GM18909 (cell line): ENCODE measurements around the gene UBA52.

Experiments
- ATAC-seq: cut with Tn5 transposase; IDR thresholded peaks from one replicate; pipeline ENCODE4 v1.9.1; 2021; ENCODE audit warnings: mild to moderate bottlenecking; ENCODE audit not compliant: unreplicated experiment, poor library complexity

Gene UBA52

GRCh38 chr19:18543814-18544475 lies 27.7 kb upstream of the UBA52 start:
- peak; percentile 66 for ATAC-seq

GRCh38 chr19:18551631-18552030 lies 20.0 kb upstream of the UBA52 start:
- ATAC-seq: no peak

- ATAC-seq: peak; percentile 93
Observed at GRCh38 chr19:18557411-18558201, 14.1 kb upstream of the UBA52 start, which contains the start of gene KXD1. Gene KXD1, plus strand, starts transcription at chr19:18557870. Its CDS starts 4,187 bp downstream, at chr19:18562057.

GRCh38 chr19:18558202-18558555 lies 13.5 kb upstream of the UBA52 start:
- ATAC-seq: no peak

- no peak for ATAC-seq
Observed at GRCh38 chr19:18558604-18559003, 13.1 kb upstream of the UBA52 start.

- ATAC-seq: no peak
Observed at GRCh38 chr19:18559685-18560084, 12.0 kb upstream of the UBA52 start.

- ATAC-seq: no peak
Observed at GRCh38 chr19:18562086-18562485, 9.6 kb upstream of the UBA52 start.

GRCh38 chr19:18566953-18567352 lies 4.7 kb upstream of the UBA52 start:
- no peak for ATAC-seq

- ATAC-seq: no peak
Observed at GRCh38 chr19:18568367-18568766, 3.3 kb upstream of the UBA52 start.

GRCh38 chr19:18574691-18575291 lies 3.1 kb downstream of the UBA52 start:
- ATAC-seq: no peak

- ATAC-seq: no peak
Observed at GRCh38 chr19:18576383-18576782, 4.7 kb downstream of the UBA52 start.

- ATAC-seq: no peak
Observed at GRCh38 chr19:18577365-18577914, 5.8 kb downstream of the UBA52 start.

GRCh38 chr19:18580311-18580710 lies 8.7 kb downstream of the UBA52 start:
- ATAC-seq: no peak

GRCh38 chr19:18586306-18586705 lies 14.6 kb downstream of the UBA52 start:
- ATAC-seq: no peak

- ATAC-seq: no peak
Observed at GRCh38 chr19:18587561-18587960, 15.9 kb downstream of the UBA52 start.

- ATAC-seq: no peak
Observed at GRCh38 chr19:18587962-18588610, 16.4 kb downstream of the UBA52 start.

- ATAC-seq: peak; percentile 78
Observed at GRCh38 chr19:18588611-18589379, 17.1 kb downstream of the UBA52 start, which contains the start of gene REX1BD. Gene REX1BD, plus strand, starts transcription at chr19:18588798. Its CDS starts 4 bp downstream, at chr19:18588802.

GRCh38 chr19:18589380-18590272 lies 18.0 kb downstream of the UBA52 start:
- ATAC-seq: peak; percentile 36
